ENCODE data around the gene CLASRP. TPM values are rescaled to one million over a fixed set of nuclear protein-coding genes. Genes with fewer than 3 reads are reported as not detected.

The CLASRP gene
- total and polyA plus RNA-seq, 2 of the 8 experiments (the other 6 are each of a cell fraction or from before 2014, with no cell fraction given) = 22.3 to 71.7 TPM

DNA sequence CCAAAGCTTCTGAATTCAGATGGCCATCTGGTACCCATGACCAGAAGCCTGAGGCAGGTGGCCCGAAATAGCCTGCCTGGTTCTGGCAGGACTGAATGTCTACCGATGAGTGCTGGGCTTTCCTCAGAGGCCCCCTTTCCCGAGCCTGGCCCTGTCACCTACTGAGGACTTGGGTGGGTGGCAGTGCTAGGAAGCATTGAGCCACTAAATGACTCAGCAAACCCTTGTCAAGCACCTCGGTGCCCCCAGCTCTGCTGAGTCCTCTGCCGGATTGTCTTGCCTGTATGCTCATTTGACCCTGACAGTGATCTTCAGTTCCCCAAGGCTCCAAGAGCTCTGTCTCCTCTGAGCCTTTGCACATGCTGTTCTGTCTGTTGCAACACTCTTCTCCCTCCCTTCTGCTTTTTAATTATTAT lies 72.0 kb downstream of the CLASRP start:
- no peak overlapping the region for H2BK20ac ChIP-seq (ENCODE audit: low read length)
- no peak overlapping the region for H3K56ac ChIP-seq (replicated peaks; ENCODE audit: insufficient read length, low read depth, low read length)
- H3K27me3 ChIP-seq (replicated peaks in 1 of 4; ENCODE audit: control insufficient read depth in 3 of 4, extremely low read depth in 1 of 4, insufficient read depth in 3 of 4, low read length in 3 of 4) = no peaks in the 10 kb centered on the region
- peaks cover 29% of the 10 kb centered on the region for H3K79me1 ChIP-seq (ENCODE audit: low read depth, low read length)
- no peak overlapping the region for H2AFZ ChIP-seq (ENCODE audit: low read length)
- peaks cover 23 to 24% of the 10 kb centered on the region in 2 experiments for H4K20me1 ChIP-seq (replicated peaks in 1 of 2; ENCODE audit: control insufficient read depth in 1 of 2, insufficient read depth in 2 of 2, low read length in 2 of 2)
- no peaks in the 10 kb centered on the region for H3K36me3 ChIP-seq (ENCODE audit: control insufficient read depth in 2 of 4, insufficient read depth in 4 of 4, low read length in 3 of 4)
- peaks cover 6 to 83% of the 10 kb centered on the region in 2 experiments for H3K79me2 ChIP-seq (ENCODE audit: control insufficient read depth in 1 of 2, insufficient read depth in 2 of 2, low read length in 2 of 2)
- CTCF ChIA-PET (ENCODE audit: partially characterized antibody) = interaction anchor here (1.2 to 8.6 kb wide), 3 partner anchors 13 to 136 kb away, joined by 4 to 73 read pairs (median 11); no protein-coding TSS in a partner anchor
- no peak overlapping the region for H3K4ac ChIP-seq (replicated peaks; ENCODE audit: insufficient read length, low read depth, low read length)
- H3K23ac ChIP-seq (ENCODE audit: insufficient read length) = no peak overlapping the region
- H2BK120ac ChIP-seq (replicated peaks; ENCODE audit: low read depth, low read length) = no peak overlapping the region
- H2BK5ac ChIP-seq (ENCODE audit: low read depth, low read length) = no peak overlapping the region
- H2BK15ac ChIP-seq (ENCODE audit: low read length) = no peak overlapping the region
- H4K5ac ChIP-seq (ENCODE audit: insufficient read length, low read depth, low read length) = no peak overlapping the region
- H2AK5ac ChIP-seq (ENCODE audit: low read depth, low read length) = no peak overlapping the region
- H3K14ac ChIP-seq (ENCODE audit: insufficient read length) = no peak overlapping the region
- no peak overlapping the region for H4K91ac ChIP-seq (replicated peaks; ENCODE audit: insufficient read length, low read length)
- WGBS, 2 experiments (ENCODE audit: extremely low coverage in 1 of 2, insufficient coverage in 1 of 2, insufficient read length in 1 of 2, insufficient replicate concordance in 2 of 2, low coverage in 1 of 2, low lambda C conversion rate in 2 of 2, missing lambda C conversion rate in 1 of 2) = 93% methylated on average over 5 of the region's 5 CpGs; no CpG with 5 or more reads in 1 of the 2 experiments
- no peak for DNase-seq (ENCODE audit: low read depth in 1 of 2, low spot score in 2 of 2)
- POLR2A ChIA-PET (ENCODE audit: partially characterized antibody) = interaction anchor here (0.8 to 6.2 kb wide), 6 partner anchors 12 to 393 kb away, joined by 3 to 30 read pairs (median 4); partner anchors contain the start of gene PPP1R37
- no peak overlapping the region for H3K9ac ChIP-seq (replicated peaks in 1 of 4; ENCODE audit: extremely low read depth in 1 of 4, low read depth in 3 of 4, low read length in 3 of 4)
- H3K4me1 ChIP-seq (replicated peaks in 1 of 4; ENCODE audit: control insufficient read depth in 3 of 4, insufficient read depth in 4 of 4, low read length in 3 of 4) = peaks cover 0 to 6% (median 2%) of the 10 kb centered on the region in 4 experiments; a peak in 3 of 7 replicates
- H4K8ac ChIP-seq (ENCODE audit: extremely low read depth, insufficient read depth, low read length) = no peak overlapping the region
- no peak overlapping the region; the same call in 1 of the 2 replicates for H3K27ac ChIP-seq (ENCODE audit: low read depth, low read length)
- no peak overlapping the region for H2BK12ac ChIP-seq (ENCODE audit: low read depth, low read length)
- FAIRE-seq = no peak
- H3K9me3 ChIP-seq (ENCODE audit: insufficient read depth in 2 of 2, low read depth in 1 of 2, low read length in 1 of 2) = no peaks in the 10 kb centered on the region
- no peak overlapping the region for H3K4me3 ChIP-seq (ENCODE audit: extremely low read depth in 1 of 4, insufficient read depth in 2 of 4, low read depth in 3 of 4, low read length in 4 of 4)
- no peak overlapping the region for H3K18ac ChIP-seq (ENCODE audit: extremely low read depth, low read length)
- H3K23me2 ChIP-seq (ENCODE audit: low read depth, low read length) = no peaks in the 10 kb centered on the region
- no peak overlapping the region for H3K4me2 ChIP-seq (ENCODE audit: insufficient read depth in 1 of 2, low read depth in 2 of 2, low read length in 2 of 2)
- TF ChIP-seq ASH2L (IDR thresholded peaks at IDR 0.05; ENCODE audit: low read length) = no peak
- no peak for TF ChIP-seq BCL11A (IDR thresholded peaks at IDR 0.05; ENCODE audit: low read depth in 2 of 2, low read length in 2 of 2)
- TF ChIP-seq RFX5 (IDR thresholded peaks at IDR 0.05; ENCODE audit: borderline replicate concordance, low read depth, low read length) = no peak
- no peak for TF ChIP-seq JUN (IDR thresholded peaks at IDR 0.05; ENCODE audit: low read depth, low read length)
- no peak for TF ChIP-seq TAF1 (IDR thresholded peaks at IDR 0.05; ENCODE audit: low read depth, low read length)
- no peak for TF ChIP-seq NRF1 (IDR thresholded peaks at IDR 0.05; ENCODE audit: low read depth, low read length)
- TF ChIP-seq SIRT6 (IDR thresholded peaks at IDR 0.05; ENCODE audit: low read length) = no peak
- no peak for TF ChIP-seq RNF2 (IDR thresholded peaks at IDR 0.05; ENCODE audit: borderline replicate concordance, low read depth, low read length, missing control alignments, poor library complexity, severe bottlenecking)
- TF ChIP-seq HDAC2 (IDR thresholded peaks at IDR 0.05; ENCODE audit: borderline replicate concordance in 1 of 2, low read depth in 2 of 2, low read length in 2 of 2) = no peak
- TF ChIP-seq GABPA (IDR thresholded peaks at IDR 0.05; ENCODE audit: borderline replicate concordance, insufficient read depth, low read length) = no peak
- TF ChIP-seq MAFK (IDR thresholded peaks at IDR 0.05; ENCODE audit: low read depth, low read length) = no peak
- TF ChIP-seq SRF (IDR thresholded peaks at IDR 0.05; ENCODE audit: low read depth, low read length) = no peak
- no peak for TF ChIP-seq ZNF274 (IDR thresholded peaks at IDR 0.05; ENCODE audit: borderline replicate concordance, extremely low read depth, low read length)
- no peak for TF ChIP-seq YY1 (IDR thresholded peaks at IDR 0.05; ENCODE audit: low read depth, low read length)

All from H1 (cell line).